ENCODE data around the gene PRICKLE1. TPM values are rescaled to one million over a fixed set of nuclear protein-coding genes. Genes with fewer than 3 reads are reported as not detected.

The PRICKLE1 gene
- total RNA-seq, 2 donors from 2014 or later: 7.6 to 19.7 TPM

DNA sequence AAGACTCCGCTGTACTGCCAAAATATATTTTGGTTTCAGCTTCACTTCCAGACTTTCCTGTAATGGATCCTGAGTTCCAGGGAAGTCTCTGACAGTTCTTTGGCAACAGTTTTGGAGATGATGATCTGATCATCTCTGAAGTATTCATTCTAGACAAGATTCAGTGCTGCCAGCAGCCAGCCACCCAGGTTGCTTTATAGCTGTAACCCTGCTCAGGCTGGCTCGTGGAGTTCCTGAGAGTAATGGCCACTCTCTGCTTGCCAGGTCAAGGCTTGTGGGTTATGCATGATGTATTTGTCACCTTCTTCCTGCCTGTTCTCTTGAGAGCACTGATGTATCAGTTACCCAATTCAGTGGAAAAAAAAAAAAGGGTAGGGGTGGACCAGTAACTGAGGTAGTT is 139.3 kb downstream of the PRICKLE1 start:
- Histone ChIP-seq H3K9me3 (no peaks in the 10 kb centered on the region), H3K27me3 (no peaks in the 10 kb centered on the region), H3K4me3 (no peak overlapping the region), H3K27ac (no peak overlapping the region), H3K36me3 (no peaks in the 10 kb centered on the region), H3K4me1 (peaks cover 0 to 16% of the 10 kb centered on the region in 2 donors)
- TF ChIP-seq, protein P1, sequence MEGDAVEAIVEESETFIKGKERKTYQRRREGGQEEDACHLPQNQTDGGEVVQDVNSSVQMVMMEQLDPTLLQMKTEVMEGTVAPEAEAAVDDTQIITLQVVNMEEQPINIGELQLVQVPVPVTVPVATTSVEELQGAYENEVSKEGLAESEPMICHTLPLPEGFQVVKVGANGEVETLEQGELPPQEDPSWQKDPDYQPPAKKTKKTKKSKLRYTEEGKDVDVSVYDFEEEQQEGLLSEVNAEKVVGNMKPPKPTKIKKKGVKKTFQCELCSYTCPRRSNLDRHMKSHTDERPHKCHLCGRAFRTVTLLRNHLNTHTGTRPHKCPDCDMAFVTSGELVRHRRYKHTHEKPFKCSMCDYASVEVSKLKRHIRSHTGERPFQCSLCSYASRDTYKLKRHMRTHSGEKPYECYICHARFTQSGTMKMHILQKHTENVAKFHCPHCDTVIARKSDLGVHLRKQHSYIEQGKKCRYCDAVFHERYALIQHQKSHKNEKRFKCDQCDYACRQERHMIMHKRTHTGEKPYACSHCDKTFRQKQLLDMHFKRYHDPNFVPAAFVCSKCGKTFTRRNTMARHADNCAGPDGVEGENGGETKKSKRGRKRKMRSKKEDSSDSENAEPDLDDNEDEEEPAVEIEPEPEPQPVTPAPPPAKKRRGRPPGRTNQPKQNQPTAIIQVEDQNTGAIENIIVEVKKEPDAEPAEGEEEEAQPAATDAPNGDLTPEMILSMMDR (IDR thresholded peaks at IDR 0.05): no peak
- DNase-seq (ENCODE audit: low spot score): no peak

DNA sequence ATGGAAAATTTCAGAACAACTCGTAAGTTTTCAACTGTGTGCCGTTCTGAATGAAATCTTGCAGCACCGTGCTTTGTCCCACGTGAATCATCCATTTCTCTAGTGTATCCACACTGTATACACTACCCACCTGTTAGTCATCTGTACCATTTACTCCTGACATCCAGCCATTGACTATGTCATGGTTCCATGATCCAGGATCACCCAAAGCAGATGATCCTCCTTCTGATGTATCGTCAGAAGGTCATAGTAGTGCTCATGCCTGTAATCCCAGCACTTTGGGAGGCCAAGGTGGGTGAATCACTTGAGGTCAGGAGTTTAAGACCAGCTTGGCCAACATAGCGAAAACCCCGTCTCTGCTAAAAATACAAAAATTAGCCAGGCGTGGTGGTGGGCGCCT is 140.7 kb downstream of the PRICKLE1 start:
- Histone ChIP-seq H3K4me3 (no peak overlapping the region), H3K27me3 (no peaks in the 10 kb centered on the region), H3K27ac (no peak overlapping the region), H3K9me3 (no peaks in the 10 kb centered on the region), H3K4me1 (peaks cover 0 to 16% of the 10 kb centered on the region in 2 donors), H3K36me3 (no peaks in the 10 kb centered on the region)
- DNase-seq (ENCODE audit: low spot score): no peak
- TF ChIP-seq, protein P1 (IDR thresholded peaks at IDR 0.05): no peak

DNA sequence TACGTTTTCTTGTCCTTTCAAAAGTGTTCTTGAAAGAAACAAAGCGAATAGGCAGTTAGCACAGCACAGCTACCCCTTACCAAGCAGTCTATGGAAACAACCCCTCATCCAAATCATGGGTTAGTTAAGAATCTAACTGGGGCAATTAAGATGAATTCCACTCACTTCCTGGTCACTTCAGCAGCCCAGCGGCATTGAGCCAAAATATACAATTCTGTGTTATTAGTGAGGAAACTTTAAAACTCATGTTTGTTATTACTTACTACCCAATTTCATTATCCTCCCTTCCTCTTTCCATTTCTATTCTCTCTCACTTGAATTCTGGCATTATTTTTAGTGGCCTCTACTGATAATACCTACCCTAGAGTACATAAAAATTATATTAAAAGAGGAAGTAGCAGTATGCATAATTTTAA is 142.2 kb downstream of the PRICKLE1 start:
- no peak overlapping the region for H3K27ac ChIP-seq
- peaks cover 11% of the 10 kb centered on the region for H3K36me3 ChIP-seq
- TF ChIP-seq, protein P1 (IDR thresholded peaks at IDR 0.05): no peak

DNA sequence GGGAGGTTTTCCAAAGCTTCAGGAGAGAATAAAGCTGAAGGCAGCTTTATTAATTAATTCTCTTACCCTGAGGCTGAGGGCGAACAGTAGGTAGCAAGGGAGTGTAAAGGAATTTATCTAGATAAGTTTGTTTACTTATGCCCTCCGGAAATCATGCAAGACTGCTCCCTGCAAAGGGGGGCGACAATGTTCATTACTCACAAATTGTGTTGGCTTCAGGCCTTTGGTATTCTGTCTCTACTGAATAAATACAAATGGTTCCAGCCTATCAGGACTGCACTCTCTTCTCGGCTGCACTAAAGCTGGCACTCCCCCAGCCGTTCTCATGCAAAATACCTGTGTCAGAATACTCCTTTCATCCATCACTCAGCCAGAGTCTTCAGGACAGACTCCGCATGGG is 142.8 kb downstream of the PRICKLE1 start:
- DNase-seq (ENCODE audit: low spot score): no peak
- Histone ChIP-seq H3K27me3 (no peaks in the 10 kb centered on the region), H3K4me3 (no peak overlapping the region), H3K9me3 (no peaks in the 10 kb centered on the region), H3K4me1 (peaks cover 0 to 16% of the 10 kb centered on the region in 2 donors), H3K36me3 (peaks cover 17% of the 10 kb centered on the region), H3K27ac (no peak overlapping the region)
- TF ChIP-seq, protein P1 (IDR thresholded peaks at IDR 0.05): no peak

More for the DNA sequence above, 142.2 kb downstream of the PRICKLE1 start:
- Histone ChIP-seq H3K9me3 (no peaks in the 10 kb centered on the region), H3K27me3 (no peaks in the 10 kb centered on the region), H3K4me3 (no peak overlapping the region), H3K4me1 (peaks cover 0 to 16% of the 10 kb centered on the region in 2 donors)
- DNase-seq (ENCODE audit: low spot score): no peak

DNA sequence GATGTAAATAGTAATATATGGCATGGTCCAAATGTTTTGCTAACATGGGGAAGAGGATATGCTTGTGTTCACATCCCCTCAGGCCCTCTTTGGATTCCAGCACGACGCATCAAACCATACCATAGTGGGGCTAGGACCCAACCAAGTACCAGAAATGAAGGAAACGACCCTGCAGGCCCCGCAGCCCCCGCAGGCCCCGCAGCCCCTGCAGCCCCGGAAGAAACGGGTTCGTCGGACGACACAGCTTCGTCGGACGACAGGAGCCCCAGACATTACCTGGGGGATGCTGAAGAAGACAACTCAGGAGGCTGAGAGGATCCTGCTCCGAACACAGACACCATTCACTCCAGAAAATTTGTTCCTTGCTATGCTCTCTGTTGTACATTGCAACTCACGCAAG is 143.7 kb downstream of the PRICKLE1 start:
- H3K27ac ChIP-seq: no peak overlapping the region
- H3K27me3 ChIP-seq: no peaks in the 10 kb centered on the region
- DNase-seq (ENCODE audit: low spot score): no peak
- no peak overlapping the region for H3K4me3 ChIP-seq
- H3K4me1 ChIP-seq: peaks cover 0 to 16% of the 10 kb centered on the region in 2 donors
- peaks cover 20% of the 10 kb centered on the region for H3K36me3 ChIP-seq
- TF ChIP-seq, protein P1 (IDR thresholded peaks at IDR 0.05): no peak
- H3K9me3 ChIP-seq: no peaks in the 10 kb centered on the region

All from right atrium auricular region (tissue), 2 donors.